HL-60 (cell line): ENCODE data around the gene KCNAB1.

Source experiments
- GABPA ChIP-seq: IDR thresholded peaks from 2 replicates; pipeline ENCODE4 v1.6.1; 2012; ENCODE audit warnings: low read depth
- TF ChIP-seq, protein P1 (sequence below): IDR thresholded peaks from one replicate; pipeline ENCODE4 v1.5.1; 2011; ENCODE audit warnings: low read length, control low read depth, inconsistent platforms; ENCODE audit not compliant: insufficient read depth
- TF ChIP-seq, protein P2 (sequence below): IDR thresholded peaks from 2 replicates; pipeline ENCODE4 v1.6.1; 2012; ENCODE audit warnings: low read depth; ENCODE audit not compliant: insufficient replicate concordance

- TF ChIP-seq, protein P1, sequence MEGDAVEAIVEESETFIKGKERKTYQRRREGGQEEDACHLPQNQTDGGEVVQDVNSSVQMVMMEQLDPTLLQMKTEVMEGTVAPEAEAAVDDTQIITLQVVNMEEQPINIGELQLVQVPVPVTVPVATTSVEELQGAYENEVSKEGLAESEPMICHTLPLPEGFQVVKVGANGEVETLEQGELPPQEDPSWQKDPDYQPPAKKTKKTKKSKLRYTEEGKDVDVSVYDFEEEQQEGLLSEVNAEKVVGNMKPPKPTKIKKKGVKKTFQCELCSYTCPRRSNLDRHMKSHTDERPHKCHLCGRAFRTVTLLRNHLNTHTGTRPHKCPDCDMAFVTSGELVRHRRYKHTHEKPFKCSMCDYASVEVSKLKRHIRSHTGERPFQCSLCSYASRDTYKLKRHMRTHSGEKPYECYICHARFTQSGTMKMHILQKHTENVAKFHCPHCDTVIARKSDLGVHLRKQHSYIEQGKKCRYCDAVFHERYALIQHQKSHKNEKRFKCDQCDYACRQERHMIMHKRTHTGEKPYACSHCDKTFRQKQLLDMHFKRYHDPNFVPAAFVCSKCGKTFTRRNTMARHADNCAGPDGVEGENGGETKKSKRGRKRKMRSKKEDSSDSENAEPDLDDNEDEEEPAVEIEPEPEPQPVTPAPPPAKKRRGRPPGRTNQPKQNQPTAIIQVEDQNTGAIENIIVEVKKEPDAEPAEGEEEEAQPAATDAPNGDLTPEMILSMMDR = no peak
- TF ChIP-seq, protein P2, sequence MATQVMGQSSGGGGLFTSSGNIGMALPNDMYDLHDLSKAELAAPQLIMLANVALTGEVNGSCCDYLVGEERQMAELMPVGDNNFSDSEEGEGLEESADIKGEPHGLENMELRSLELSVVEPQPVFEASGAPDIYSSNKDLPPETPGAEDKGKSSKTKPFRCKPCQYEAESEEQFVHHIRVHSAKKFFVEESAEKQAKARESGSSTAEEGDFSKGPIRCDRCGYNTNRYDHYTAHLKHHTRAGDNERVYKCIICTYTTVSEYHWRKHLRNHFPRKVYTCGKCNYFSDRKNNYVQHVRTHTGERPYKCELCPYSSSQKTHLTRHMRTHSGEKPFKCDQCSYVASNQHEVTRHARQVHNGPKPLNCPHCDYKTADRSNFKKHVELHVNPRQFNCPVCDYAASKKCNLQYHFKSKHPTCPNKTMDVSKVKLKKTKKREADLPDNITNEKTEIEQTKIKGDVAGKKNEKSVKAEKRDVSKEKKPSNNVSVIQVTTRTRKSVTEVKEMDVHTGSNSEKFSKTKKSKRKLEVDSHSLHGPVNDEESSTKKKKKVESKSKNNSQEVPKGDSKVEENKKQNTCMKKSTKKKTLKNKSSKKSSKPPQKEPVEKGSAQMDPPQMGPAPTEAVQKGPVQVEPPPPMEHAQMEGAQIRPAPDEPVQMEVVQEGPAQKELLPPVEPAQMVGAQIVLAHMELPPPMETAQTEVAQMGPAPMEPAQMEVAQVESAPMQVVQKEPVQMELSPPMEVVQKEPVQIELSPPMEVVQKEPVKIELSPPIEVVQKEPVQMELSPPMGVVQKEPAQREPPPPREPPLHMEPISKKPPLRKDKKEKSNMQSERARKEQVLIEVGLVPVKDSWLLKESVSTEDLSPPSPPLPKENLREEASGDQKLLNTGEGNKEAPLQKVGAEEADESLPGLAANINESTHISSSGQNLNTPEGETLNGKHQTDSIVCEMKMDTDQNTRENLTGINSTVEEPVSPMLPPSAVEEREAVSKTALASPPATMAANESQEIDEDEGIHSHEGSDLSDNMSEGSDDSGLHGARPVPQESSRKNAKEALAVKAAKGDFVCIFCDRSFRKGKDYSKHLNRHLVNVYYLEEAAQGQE = no peak
- no peak for TF ChIP-seq GABPA
Measured at GRCh38 chr3:156323466-156323865, 203.1 kb downstream of the KCNAB1 start.
